ENCODE results near the gene MAST4.
A peak's percentile ranks its signal among the peaks of the same experiment; 100 is the strongest.

Gene MAST4

DNA sequence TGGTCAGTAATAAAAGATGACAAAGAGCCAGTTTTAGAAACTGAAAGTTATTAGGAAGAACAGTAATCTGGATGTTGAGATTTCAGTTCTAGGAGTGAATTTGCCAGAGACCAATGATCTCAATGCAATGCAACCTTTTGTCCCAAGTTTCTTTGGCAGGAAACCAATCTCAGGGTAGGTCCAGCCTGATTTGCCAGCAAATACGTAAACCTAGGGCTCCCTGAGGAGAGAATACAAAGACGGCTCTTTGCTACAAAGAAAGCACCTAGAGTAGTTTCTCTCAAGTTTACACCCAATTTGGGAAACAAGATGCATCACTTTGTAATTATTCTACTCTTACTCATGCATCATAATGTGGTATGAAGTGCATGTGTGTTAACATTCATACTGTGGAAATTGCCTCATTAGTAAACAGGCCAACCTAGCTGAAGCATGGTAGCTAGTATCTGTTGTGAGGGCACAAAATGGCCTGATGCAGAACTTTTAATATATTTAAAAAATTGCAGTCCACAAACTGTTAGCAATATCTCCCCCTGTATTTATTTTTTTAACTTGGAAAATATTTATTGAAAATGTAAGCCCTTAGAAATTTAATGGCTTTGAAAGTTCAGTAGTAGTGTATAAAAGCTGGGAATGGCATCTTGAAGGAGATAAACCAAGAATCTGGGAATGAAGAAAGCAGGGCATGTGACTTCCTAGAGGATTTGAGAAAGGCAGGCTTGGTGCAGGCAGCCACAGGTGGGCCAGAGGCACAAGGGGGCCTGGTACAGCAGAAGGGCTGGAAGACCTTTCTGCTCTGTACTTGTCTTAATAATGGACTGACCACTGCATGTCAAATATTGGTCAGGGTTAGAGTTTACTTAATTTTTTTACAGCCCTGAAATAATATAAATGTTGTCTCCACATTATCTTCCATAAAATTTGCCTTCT is 59.5 kb downstream of the MAST4 start:
- no peaks in the 10 kb centered on the region for H3K36me3 ChIP-seq (ENCODE audit: control insufficient read depth in 2 of 2, insufficient read depth in 1 of 2, low read length in 2 of 2)
- no peak overlapping the region for H3K27ac ChIP-seq (ENCODE audit: extremely low read depth, low read depth, low read length)
- ChIA-PET POLR2A (no interaction called here), CTCF (interaction anchor here (1.0 kb wide), 1 partner anchor 102 kb away, joined by 4 read pairs; no protein-coding TSS in a partner anchor)
- TF ChIP-seq, protein P1, sequence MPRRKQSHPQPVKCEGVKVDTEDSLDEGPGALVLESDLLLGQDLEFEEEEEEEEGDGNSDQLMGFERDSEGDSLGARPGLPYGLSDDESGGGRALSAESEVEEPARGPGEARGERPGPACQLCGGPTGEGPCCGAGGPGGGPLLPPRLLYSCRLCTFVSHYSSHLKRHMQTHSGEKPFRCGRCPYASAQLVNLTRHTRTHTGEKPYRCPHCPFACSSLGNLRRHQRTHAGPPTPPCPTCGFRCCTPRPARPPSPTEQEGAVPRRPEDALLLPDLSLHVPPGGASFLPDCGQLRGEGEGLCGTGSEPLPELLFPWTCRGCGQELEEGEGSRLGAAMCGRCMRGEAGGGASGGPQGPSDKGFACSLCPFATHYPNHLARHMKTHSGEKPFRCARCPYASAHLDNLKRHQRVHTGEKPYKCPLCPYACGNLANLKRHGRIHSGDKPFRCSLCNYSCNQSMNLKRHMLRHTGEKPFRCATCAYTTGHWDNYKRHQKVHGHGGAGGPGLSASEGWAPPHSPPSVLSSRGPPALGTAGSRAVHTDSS (tag by site-specific recombination; IDR thresholded peaks at IDR 0.05), result no peak
- TF ChIP-seq ZSCAN30 (tag by site-specific recombination; IDR thresholded peaks at IDR 0.05) (no peak), SCRT2 (tag by site-specific recombination; IDR thresholded peaks at IDR 0.05) (peak; percentile 77)
- H3K4me3 ChIP-seq (ENCODE audit: low read depth, low read length), result no peak overlapping the region
- 0 out of 2 replicates have a peak, but pooled peaks cover 2% of the 10 kb centered on the region for H3K4me1 ChIP-seq (ENCODE audit: control insufficient read depth, insufficient read depth, low read length)
- H3K9me3 ChIP-seq (ENCODE audit: control insufficient read depth, insufficient read depth, low read depth, low read length), result no peaks in the 10 kb centered on the region

DNA sequence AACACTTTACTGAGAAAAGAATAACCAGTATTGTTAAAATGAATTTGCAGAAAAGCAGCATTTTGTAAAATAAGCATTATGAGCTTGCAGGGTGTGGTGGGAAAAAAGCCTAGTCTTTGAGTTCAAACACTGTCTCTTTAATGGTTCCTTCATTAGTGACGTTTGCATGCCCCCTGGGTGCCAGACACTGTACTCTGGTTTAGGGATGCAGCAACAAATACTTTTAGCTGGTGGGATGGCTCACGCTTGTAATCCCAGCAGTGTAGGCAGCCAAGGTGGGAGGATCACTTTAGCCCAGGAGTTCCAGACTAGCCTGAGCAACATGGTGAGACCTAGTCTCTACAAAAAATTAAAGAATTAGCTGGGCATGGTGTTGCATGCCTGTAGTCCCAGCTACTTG is 62.3 kb downstream of the MAST4 start:
- no peak overlapping the region for H3K4me3 ChIP-seq (ENCODE audit: low read depth, low read length)
- H3K27ac ChIP-seq (ENCODE audit: extremely low read depth, low read depth, low read length), result no peak overlapping the region
- no peaks in the 10 kb centered on the region for H3K9me3 ChIP-seq (ENCODE audit: control insufficient read depth, insufficient read depth, low read depth, low read length)
- H3K4me1 ChIP-seq (ENCODE audit: control insufficient read depth, insufficient read depth, low read length), result 0 out of 2 replicates have a peak, but pooled peaks cover under 1% of the 10 kb centered on the region
- TF ChIP-seq, protein P2, sequence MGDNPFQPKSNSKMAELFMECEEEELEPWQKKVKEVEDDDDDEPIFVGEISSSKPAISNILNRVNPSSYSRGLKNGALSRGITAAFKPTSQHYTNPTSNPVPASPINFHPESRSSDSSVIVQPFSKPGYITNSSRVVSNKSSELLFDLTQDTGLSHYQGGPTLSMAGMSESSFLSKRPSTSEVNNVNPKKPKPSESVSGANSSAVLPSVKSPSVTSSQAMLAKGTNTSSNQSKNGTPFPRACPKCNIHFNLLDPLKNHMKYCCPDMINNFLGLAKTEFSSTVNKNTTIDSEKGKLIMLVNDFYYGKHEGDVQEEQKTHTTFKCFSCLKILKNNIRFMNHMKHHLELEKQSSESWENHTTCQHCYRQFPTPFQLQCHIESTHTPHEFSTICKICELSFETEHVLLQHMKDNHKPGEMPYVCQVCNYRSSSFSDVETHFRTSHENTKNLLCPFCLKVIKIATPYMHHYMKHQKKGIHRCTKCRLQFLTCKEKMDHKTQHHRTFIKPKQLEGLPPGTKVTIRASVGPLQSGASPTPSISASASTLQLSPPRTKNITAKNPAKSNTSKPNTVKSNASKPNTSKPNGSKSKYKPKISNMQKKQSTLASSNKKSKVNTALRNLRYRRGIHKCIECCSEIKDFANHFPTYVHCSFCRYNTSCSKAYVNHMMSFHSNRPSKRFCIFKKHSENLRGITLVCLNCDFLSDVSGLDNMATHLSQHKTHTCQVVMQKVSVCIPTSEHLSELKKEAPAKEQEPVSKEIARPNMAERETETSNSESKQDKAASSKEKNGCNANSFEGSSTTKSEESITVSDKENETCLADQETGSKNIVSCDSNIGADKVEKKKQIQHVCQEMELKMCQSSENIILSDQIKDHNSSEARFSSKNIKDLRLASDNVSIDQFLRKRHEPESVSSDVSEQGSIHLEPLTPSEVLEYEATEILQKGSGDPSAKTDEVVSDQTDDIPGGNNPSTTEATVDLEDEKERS (tag by site-specific recombination; IDR thresholded peaks at IDR 0.05), result no peak
- TF ChIP-seq ZNF776 (tag by site-specific recombination; IDR thresholded peaks at IDR 0.05; ENCODE audit: borderline replicate concordance) (no peak), ZFHX2 (tag by site-specific recombination; conservative IDR thresholded peaks at IDR 0.05) (peak; percentile 47), EGR2 (tag by site-specific recombination; IDR thresholded peaks at IDR 0.05; ENCODE audit: low read depth) (peak; percentile 44; the same call in 1 of the 2 replicates)
- CTCF ChIA-PET, result no interaction called here
- no peaks in the 10 kb centered on the region for H3K36me3 ChIP-seq (ENCODE audit: control insufficient read depth in 2 of 2, insufficient read depth in 1 of 2, low read length in 2 of 2)
- POLR2A ChIA-PET, result interaction anchor here (0.6 kb wide), 1 partner anchor 60 kb away, joined by 6 read pairs; no protein-coding TSS in a partner anchor

DNA sequence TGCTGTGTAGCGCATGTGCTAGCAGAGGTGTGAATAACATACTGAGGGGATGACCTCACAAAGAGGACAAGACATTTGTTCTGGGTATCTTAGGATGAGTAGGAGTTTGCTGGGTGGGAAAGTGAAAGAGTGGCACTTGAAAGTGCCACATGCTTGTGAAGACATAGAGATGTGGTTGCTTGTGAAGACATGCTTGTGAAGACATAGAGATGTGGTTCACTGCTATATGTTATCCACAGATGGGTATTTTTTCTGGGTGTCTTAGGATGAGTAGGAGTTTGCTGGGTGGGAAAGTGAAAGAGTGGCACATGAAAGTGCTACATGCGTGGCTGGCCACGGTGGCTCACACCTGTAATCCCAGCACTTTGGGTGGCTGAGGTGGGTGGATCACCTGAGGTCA is 63.6 kb downstream of the MAST4 start:
- no peaks in the 10 kb centered on the region for H3K9me3 ChIP-seq (ENCODE audit: control insufficient read depth, insufficient read depth, low read depth, low read length)
- ChIA-PET CTCF (interaction anchor here (0.6 kb wide), 1 partner anchor 38 kb away, joined by 3 read pairs; no protein-coding TSS in a partner anchor), POLR2A (no interaction called here)
- no peak overlapping the region for H3K4me3 ChIP-seq (ENCODE audit: low read depth, low read length)
- no peaks in the 10 kb centered on the region for H3K36me3 ChIP-seq (ENCODE audit: control insufficient read depth in 2 of 2, insufficient read depth in 1 of 2, low read length in 2 of 2)
- no peaks in the 10 kb centered on the region for H3K4me1 ChIP-seq (ENCODE audit: control insufficient read depth, insufficient read depth, low read length)
- TF ChIP-seq PRDM1 (tag by site-specific recombination; IDR thresholded peaks at IDR 0.05), result 0 out of 2 replicates have a peak, but pooled peaks have one; percentile 57
- peak; percentile 87 for TF ChIP-seq ZFP3 (tag by site-specific recombination; IDR thresholded peaks at IDR 0.05; ENCODE audit: low read depth)
- no peak for TF ChIP-seq ZNF366 (tag by site-specific recombination; conservative IDR thresholded peaks at IDR 0.05)
- TF ChIP-seq ZNF169 (tag by site-specific recombination; IDR thresholded peaks at IDR 0.05), result no peak
- no peak for TF ChIP-seq GLIS2 (tag by site-specific recombination; IDR thresholded peaks at IDR 0.05)
- TF ChIP-seq ZFHX2 (tag by site-specific recombination; conservative IDR thresholded peaks at IDR 0.05), result peak; percentile 21; the same call in 1 of the 2 replicates
- H3K27ac ChIP-seq (ENCODE audit: extremely low read depth, low read depth, low read length), result no peak overlapping the region
